OCI-LY3 (cell line): ENCODE results near the gene BFSP1.

Experiments
- H2AFZ ChIP-seq: fragments of 200-600, 300-600 bp; shearing (Covaris generic); 2 replicates; pipeline ENCODE4 v1.6.0; 2014; ENCODE audit warnings: antibody characterized with exemption, low read depth, low read length
- H3K27ac ChIP-seq: fragments of 200-600, 300-600 bp; sonication (generic); 2 replicates; pipeline ENCODE4 v1.5.1; 2014; ENCODE audit warnings: mild to moderate bottlenecking, low read length, moderate library complexity, mixed read lengths
- H3K27me3 ChIP-seq: fragments of 200-600, 300-600 bp; sonication (generic); 2 replicates; pipeline ENCODE4 v1.6.1; 2014; ENCODE audit warnings: low read depth, low read length, mixed read lengths
- H3K36me3 ChIP-seq: fragments of 200-600, 300-600 bp; sonication (generic); replicated peaks from 2 replicates; pipeline ENCODE3; 2014; ENCODE audit warnings: low read depth, low read length, mixed read lengths
- H3K4me1 ChIP-seq: fragments of 300-600, 200-600 bp; sonication (generic); 2 replicates; pipeline ENCODE4 v1.6.1; 2014; ENCODE audit warnings: low read length, mixed read lengths
- H3K4me2 ChIP-seq: fragments of 200-600, 300-600 bp; sonication (generic); 2 replicates; pipeline ENCODE4 v1.6.1; 2014; ENCODE audit warnings: low read length, mixed read lengths
- H3K4me3 ChIP-seq: fragments of 300-600, 200-600 bp; sonication (generic); 2 replicates; pipeline ENCODE4 v1.5.1; 2014; ENCODE audit warnings: antibody characterized with exemption, mild to moderate bottlenecking, low read length, moderate library complexity
- H3K79me2 ChIP-seq: fragments of 300-600, 200-600 bp; shearing (Covaris generic); 2 replicates; pipeline ENCODE4 v1.6.1; 2014; ENCODE audit warnings: mild to moderate bottlenecking, low read length, mixed read lengths
- H3K9ac ChIP-seq: fragments of 300-600, 200-600 bp; shearing (Covaris generic); 2 replicates; pipeline ENCODE4 v1.6.0; 2014; ENCODE audit warnings: mild to moderate bottlenecking, low read length, moderate library complexity
- H3K9me3 ChIP-seq: fragments of 200-600, 300-600 bp; shearing (Covaris generic); 2 replicates; pipeline ENCODE4 v1.6.1; 2014; ENCODE audit warnings: low read length, mixed read lengths; ENCODE audit not compliant: insufficient read depth
- H4K20me1 ChIP-seq: fragments of 200-600, 300-600 bp; sonication (generic); 2 replicates; pipeline ENCODE4 v1.6.1; 2016; ENCODE audit warnings: low read length, mixed read lengths; ENCODE audit not compliant: insufficient read depth
- CTCF ChIP-seq: fragments of 200-600, 300-600 bp; sonication (generic); IDR thresholded peaks from 2 replicates; pipeline ENCODE4 v1.5.1; 2014; ENCODE audit warnings: antibody characterized with exemption, low read length, low read depth
- EZH2phosphoT487 ChIP-seq: fragments of 200-600 bp; shearing (Covaris generic); IDR thresholded peaks from 2 replicates; pipeline ENCODE4 v1.6.1; 2018; ENCODE audit warnings: antibody characterized with exemption, mixed run types, low read depth

The BFSP1 gene

GRCh38 chr20:17556837-17557674, 25.9 kb upstream of the BFSP1 start:
- TF ChIP-seq EZH2phosphoT487 (no peak), CTCF (no peak)
- Histone ChIP-seq H3K36me3 (no peaks in the 10 kb centered on the region), H3K79me2 (no peaks in the 10 kb centered on the region), H3K9ac (no peak overlapping the region), H3K27ac (no peak overlapping the region), H3K4me3 (no peak overlapping the region), H3K9me3 (no peaks in the 10 kb centered on the region), H3K27me3 (peaks cover 25% of the 10 kb centered on the region), H3K4me1 (no peaks in the 10 kb centered on the region), H3K4me2 (no peak overlapping the region), H4K20me1 (no peaks in the 10 kb centered on the region), H2AFZ (no peak overlapping the region)

- Histone ChIP-seq H3K4me3 (no peak overlapping the region), H3K9ac (no peak overlapping the region), H3K4me1 (no peaks in the 10 kb centered on the region), H3K27me3 (peaks cover 23% of the 10 kb centered on the region), H3K27ac (no peak overlapping the region), H2AFZ (no peak overlapping the region), H3K36me3 (no peaks in the 10 kb centered on the region), H4K20me1 (no peaks in the 10 kb centered on the region), H3K4me2 (no peak overlapping the region), H3K79me2 (no peaks in the 10 kb centered on the region), H3K9me3 (no peaks in the 10 kb centered on the region)
- TF ChIP-seq CTCF (no peak), EZH2phosphoT487 (no peak)
Measured at GRCh38 chr20:17555106-17555505, 23.9 kb upstream of the BFSP1 start.

- Histone ChIP-seq H3K9me3 (no peaks in the 10 kb centered on the region), H3K4me3 (no peak overlapping the region), H3K36me3 (no peaks in the 10 kb centered on the region), H3K9ac (no peak overlapping the region), H3K27me3 (peaks cover 67% of the 10 kb centered on the region), H3K79me2 (no peaks in the 10 kb centered on the region), H3K27ac (no peak overlapping the region), H4K20me1 (no peaks in the 10 kb centered on the region), H3K4me2 (no peak overlapping the region), H2AFZ (no peak overlapping the region), H3K4me1 (no peaks in the 10 kb centered on the region)
- TF ChIP-seq EZH2phosphoT487 (no peak), CTCF (no peak)
Measured at GRCh38 chr20:17549131-17549530, 18.0 kb upstream of the BFSP1 start.

GRCh38 chr20:17545127-17545526, 13.9 kb upstream of the BFSP1 start:
- no peaks in the 10 kb centered on the region for H3K36me3 ChIP-seq
- H3K27me3 ChIP-seq = peaks cover 89% of the 10 kb centered on the region
- TF ChIP-seq CTCF (no peak), EZH2phosphoT487 (no peak)
- no peaks in the 10 kb centered on the region for H4K20me1 ChIP-seq
- no peak overlapping the region for H3K9ac ChIP-seq
- no peaks in the 10 kb centered on the region for H3K79me2 ChIP-seq
- H3K9me3 ChIP-seq = no peaks in the 10 kb centered on the region
- H2AFZ ChIP-seq = no peak overlapping the region
- no peak overlapping the region for H3K4me3 ChIP-seq
- H3K27ac ChIP-seq = no peak overlapping the region
- H3K4me2 ChIP-seq = no peak overlapping the region
- H3K4me1 ChIP-seq = no peaks in the 10 kb centered on the region
